Erythroblast (primary cell): Measurements from ENCODE around the gene MAN2A1.
A peak's percentile ranks its signal among the peaks of the same experiment; 100 is the strongest.

ENCODE experiments used
- DNase-seq, 2 experiments: peaks; one replicate each; lab custom pipeline; 2025; lab: John Stamatoyannopoulos, UW
- GATA1 ChIP-seq: IDR thresholded peaks from 2 replicates; pipeline ENCODE4 v1.6.1; 2011; ENCODE audit warnings: low read depth, mild to moderate bottlenecking, control low read depth, low read length, moderate library complexity
- POLR2A ChIP-seq: IDR thresholded peaks from 2 replicates; pipeline ENCODE4 v1.6.1; 2011; ENCODE audit warnings: mild to moderate bottlenecking, low read length

Gene MAN2A1

DNA sequence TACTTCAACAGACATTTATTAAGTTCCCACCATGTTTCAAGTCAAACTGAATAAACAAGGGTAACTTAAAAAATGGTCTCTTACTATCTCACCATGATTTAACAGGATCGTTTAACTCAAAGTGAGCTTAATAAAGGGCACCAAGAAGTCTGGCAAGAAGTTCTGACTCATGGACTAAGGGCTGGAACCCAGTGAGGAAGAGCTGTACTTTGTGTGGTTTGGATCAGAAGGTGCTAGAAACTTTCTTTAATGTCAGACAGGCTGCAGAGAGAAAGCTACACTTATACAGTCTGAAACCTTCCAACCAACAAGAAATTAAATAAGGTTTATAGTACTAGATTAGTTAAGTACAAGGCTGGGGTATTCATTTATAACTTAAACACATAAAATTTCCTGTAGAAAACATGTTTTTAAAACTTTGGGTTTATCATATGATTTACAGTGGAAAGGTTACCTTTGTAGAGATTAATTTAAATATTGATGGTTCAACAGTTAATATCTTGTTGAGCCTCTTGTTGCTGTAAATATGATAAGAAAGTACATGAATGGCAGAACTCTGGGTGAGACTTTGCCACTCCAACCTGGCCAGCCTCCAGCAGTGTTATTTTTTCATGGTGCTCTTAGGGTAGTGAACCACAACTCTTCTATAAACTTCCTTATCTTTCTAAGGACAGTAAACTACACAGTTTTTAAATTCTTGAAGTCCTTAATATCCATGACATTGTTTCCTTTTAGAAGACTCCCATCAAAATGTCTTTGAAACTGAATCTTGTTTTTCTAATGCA lies 162.8 kb downstream of the MAN2A1 start:
- DNase-seq: no peak
- no peak for TF ChIP-seq GATA1
- no peak for TF ChIP-seq POLR2A

DNA sequence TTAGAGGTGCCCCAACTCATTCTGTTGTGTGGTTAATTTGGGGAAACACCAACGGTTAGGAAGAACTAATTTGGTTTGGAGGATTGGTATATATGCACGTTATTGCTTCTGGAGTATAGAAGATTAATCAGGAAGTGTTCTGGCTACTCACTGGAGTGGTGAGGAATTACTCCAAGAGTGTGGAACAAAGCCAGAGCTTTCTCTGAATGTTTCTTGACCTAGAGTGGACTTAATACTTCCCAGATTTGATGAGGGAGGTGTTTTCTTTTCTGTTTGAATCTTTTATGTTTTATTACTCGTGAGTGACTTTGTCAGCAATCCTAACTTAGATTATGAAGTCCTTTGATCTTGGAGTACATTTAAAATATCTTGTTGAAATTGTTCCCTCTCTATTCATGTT lies 163.7 kb downstream of the MAN2A1 start:
- DNase-seq: no peak
- no peak for TF ChIP-seq GATA1
- TF ChIP-seq POLR2A: no peak

DNA sequence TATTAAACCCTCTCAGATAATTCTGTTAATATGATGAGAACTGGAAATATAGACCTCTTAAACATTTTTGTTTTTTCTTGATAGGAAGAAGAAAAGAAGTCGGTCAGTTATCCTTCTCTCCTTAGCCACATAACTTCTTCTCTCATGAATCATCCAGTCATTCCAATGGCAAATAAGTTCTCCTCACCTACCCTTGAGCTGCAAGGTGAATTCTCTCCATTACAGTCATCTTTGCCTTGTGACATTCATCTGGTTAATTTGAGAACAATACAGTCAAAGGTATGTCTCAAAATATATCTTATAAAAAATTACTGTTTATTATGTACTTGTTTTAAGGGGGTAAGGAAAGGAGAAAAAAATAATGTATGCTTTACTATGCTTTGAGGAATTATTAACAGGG lies 165.3 kb downstream of the MAN2A1 start:
- DNase-seq: no peak
- TF ChIP-seq GATA1 (no peak), POLR2A (no peak)

DNA sequence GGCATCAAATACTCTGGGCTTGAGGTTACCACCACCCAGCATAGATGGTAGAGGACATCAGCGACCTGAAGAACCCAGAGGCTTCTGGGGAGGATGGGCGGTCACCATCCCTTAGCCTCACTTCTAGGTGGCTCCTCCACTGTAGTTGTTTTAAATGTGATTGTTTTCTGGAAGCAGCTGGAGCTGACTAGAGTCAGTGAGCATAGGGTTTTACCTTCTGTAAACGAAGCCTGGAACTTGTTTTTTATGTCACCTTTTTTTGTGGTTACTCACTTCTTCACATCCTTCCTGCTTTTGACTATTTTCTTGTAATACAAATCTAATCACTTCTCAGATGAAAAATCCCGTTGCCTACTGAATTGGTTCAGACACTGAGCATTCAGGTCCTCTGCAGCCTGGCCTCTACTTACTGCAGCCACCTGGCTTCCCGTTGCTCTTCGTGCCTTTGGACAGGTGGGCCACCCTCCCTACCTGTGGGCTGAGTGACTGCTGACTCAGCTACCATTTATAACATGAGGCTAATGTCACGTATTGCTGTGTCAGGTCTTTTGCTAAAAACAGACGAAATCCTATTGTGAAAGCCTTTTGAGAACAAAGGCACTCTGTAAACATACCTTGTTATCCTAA lies 167.8 kb downstream of the MAN2A1 start:
- TF ChIP-seq POLR2A (no peak), GATA1 (no peak)
- no peak for DNase-seq

DNA sequence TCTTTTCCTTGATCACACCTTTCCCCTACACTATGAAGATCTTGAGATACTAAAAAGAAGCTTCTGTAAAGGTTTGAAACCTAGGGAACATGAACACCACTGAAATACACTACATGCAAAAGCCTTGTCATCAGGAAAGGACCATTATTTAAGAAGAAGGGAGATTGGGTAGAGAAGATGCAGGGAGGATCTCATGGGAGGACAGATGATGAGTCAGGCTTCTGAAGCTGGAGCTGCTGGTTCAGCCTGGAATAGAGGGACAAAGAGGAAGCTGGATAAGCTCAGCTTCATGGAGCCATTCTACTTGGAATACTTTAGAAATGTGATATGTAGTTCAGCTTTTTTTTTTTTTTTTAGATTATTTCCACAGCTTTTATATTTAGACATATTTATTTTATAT lies 169.8 kb downstream of the MAN2A1 start:
- no peak for TF ChIP-seq POLR2A
- TF ChIP-seq GATA1: no peak
- DNase-seq: no peak

DNA sequence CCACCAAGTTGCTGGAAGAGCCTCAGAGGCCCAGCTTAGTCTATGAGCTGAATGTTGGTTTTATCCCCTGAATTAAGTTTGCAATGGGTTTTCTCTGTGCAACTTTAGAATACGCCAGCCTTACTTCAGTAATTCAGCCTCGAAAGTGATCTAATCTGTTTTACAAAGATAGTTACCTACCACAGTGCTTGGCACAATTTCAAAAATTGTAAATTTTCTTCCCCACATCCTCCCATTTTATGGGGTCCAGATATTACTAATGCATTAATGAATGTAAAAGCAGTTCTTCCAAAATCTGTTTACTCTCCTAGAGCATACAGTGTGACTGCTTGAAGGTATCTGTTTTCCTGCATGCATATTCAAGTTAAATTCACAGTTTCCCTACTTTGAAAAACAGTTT lies 172.6 kb downstream of the MAN2A1 start:
- TF ChIP-seq POLR2A (no peak), GATA1 (no peak)
- DNase-seq: no peak

DNA sequence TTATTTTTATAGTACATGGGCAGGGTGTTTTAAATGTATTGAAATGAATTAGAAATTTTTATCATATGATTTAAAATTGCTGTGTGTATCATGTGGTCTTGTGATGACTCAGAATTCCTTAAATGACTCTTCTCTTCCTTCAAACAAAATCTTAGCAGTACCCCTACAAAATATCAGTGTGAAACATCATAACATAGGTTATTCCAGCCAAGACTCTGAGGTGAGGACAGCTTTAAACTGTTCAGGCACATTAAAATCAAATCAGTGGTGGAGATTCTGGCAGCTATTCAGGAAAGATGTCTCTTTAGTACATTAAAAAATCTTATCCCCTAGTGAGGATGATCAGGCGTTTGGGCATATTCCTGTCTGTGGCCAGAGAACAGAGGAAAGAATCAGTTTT lies 174.0 kb downstream of the MAN2A1 start:
- no peak for TF ChIP-seq POLR2A
- TF ChIP-seq GATA1: no peak
- no peak for DNase-seq

DNA sequence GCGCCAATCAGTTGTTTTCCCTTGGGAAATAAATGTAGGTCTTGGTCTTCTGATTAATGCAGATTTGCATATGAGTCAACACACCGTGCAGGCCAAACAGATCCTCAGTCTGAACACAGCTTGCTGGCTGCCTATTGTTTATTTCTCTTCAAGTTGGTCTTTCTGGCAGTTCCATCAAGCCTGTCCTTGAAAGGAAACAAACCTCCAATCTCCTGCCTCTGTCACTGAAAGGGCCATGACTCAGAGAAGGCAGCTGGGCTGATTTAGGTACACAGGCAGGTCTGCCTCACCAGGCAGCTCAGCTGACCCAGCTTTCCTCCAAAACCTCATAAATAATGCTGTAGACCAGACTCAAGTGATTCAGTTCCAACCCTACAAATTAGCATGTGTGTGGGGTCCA lies 175.9 kb downstream of the MAN2A1 start:
- TF ChIP-seq POLR2A (no peak), GATA1 (no peak)
- DNase-seq: peak in 1 of 2 experiments; percentile 18

DNA sequence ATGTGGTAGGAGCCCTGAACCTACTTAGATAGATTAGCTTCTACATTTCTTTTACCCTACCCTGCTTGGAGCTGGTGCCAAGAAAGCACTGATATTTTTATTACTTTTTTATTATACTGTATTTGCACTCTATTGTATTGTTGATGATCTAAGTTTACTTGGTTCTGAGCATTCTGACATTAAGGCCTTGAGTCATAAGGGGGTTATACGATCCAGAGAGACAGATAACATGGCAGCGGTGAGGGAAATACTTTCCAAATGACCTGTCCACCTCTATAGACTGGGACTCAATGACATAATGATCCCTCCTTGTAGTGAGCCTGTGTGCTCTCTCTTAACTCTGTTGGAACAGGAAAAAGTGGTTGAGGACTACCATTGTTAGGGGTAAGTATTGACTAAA lies 176.3 kb downstream of the MAN2A1 start:
- DNase-seq: no peak
- TF ChIP-seq POLR2A: no peak
- no peak for TF ChIP-seq GATA1

DNA sequence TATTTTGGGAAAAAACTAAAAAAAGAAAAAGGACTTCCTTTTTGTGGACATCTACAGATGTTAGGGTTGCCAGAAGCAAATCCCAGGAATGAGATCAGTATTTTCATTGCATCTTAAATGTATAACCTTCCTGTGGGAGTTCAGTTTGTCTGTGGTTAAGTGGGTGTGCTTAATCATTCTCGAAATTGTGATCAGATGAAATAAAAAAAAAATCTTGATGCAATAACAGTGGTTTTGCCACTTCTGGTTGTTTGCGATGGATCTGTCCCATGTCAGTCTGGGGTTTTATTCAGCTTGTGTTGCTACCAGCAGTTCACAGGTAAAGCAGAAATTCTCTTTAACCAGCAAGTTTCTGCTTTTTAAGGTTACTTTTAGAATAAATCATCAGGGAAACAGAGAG lies 179.0 kb downstream of the MAN2A1 start:
- TF ChIP-seq POLR2A: no peak
- DNase-seq: no peak

DNA sequence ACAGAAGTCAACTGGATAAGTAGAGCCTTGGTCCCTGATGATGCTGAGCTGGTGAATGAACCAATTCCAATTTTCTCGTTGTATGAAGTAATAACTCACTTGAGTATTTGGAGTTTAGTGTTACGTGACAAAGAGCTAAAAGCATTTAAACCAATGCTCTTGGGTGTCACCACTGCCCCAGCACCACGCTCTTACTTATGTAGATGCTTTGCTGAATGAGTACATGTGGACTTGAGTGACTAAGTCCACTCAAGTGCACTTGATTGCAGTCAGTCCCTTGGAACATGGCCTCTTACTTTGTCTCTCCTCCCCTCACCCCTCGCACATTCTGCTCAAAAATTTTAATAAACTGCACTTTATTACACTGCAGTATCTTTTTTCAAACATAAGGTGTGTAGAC lies 184.0 kb downstream of the MAN2A1 start:
- no peak for DNase-seq
- TF ChIP-seq POLR2A: no peak
- TF ChIP-seq GATA1: no peak

DNA sequence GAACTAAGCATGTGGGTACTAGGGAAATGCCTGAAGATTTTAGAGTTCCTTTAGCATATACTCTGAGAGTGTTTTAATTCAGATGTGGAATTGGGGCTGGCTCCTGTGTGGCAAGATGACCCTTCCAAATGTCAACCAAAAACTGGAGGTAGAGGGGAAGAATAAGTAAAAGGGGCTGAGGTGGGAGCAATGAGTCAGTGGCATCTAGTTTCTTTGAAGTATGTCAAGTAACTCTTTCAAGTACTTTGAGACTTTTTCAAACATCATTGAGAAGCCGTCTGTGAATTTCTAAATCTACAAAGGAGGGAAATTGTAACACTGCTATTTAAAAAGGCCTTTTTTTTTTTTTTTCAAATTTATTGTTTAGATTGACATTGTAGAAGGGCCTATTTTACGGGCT lies 184.4 kb downstream of the MAN2A1 start:
- no peak for DNase-seq
- TF ChIP-seq GATA1 (no peak), POLR2A (no peak)

DNA sequence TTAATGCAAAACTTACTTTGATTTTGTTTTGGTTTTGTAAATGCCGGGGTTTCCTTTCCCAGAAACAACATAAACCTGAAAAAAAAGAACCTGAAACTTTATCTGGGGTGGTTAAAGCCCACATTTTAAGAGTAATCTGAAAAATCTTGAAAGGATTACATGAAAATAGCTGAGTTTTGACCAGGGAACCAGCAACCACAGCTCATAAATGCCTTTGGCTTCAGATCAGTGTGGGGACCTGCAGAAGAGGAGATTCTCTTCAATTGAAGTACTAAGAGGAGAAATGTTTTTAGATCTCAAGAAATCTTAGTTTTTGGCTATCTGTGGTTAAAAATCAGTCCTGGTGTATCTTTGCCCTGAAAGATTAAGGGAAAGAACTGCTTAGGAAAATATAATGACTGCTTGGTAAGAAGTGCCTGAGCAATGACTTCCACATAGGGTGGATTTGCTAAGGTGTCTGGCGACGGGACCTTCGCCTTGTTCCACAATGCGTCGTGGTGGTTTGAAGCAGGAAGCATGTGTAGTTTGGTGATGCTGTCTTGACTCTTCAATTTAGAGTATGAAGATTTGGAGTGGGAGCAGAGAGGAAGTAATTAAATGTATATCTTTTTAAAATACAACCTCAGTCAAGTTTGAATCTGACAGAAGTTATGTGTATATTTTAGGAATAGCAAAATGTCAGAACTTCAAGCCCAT lies 186.5 kb downstream of the MAN2A1 start:
- DNase-seq: no peak
- no peak for TF ChIP-seq GATA1
- no peak for TF ChIP-seq POLR2A

DNA sequence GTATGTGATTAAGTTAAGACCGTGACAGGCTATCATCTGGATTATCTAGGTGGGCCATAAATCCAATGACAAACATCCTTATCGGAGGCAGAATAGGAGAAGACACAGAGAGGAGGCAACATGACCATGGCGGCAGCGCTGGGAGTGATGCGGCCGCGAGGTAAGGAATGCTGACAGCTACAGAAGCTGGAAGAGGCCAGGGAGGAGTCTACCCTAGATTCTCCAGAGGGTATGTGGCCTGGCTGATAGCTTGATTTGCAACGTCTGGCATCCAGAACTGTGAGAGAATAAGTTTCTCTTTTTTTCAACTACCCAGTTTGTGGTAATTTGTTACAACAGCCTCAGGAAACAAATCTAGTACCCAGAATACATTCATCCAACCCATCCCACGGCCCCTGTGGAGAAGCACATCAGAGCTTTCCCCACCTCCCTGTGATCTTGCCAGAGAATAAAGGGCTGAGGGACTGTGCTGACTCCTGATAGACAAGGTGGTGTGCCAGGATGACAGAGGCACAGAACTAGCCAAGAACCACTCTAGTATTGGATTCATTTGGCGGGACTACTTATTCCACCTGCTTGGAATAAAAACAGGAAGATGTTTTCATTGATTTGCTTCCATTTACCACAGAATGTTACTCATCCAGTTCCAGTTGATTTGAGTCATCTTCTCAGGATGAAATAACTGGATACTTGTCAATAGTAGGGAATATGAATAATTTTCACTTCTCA lies 187.4 kb downstream of the MAN2A1 start:
- no peak for TF ChIP-seq POLR2A
- no peak for TF ChIP-seq GATA1
- DNase-seq: no peak
